Measurements from ENCODE around the gene LMBRD2.

GRCh38 chr5:36049949-36050348 is 101.7 kb downstream of the LMBRD2 start:
- no peak for TF ChIP-seq CTCF (IDR thresholded peaks at IDR 0.05)
- TF ChIP-seq POLR2A (IDR thresholded peaks at IDR 0.05) = no peak
